GM19238 (cell line): ENCODE measurements around the gene CHD9NB.
"Not testable (repeated sequence)": the region's sequence is repeated elsewhere in the genome, so short reads cannot be mapped to it uniquely, and the experiment has no call there.

Experiments
- DNase-seq: peaks from one replicate; pipeline ENCODE4 v3.0.0; 2011; ENCODE audit warnings: low spot score; ENCODE audit not compliant: insufficient read length

Gene CHD9NB

DNA sequence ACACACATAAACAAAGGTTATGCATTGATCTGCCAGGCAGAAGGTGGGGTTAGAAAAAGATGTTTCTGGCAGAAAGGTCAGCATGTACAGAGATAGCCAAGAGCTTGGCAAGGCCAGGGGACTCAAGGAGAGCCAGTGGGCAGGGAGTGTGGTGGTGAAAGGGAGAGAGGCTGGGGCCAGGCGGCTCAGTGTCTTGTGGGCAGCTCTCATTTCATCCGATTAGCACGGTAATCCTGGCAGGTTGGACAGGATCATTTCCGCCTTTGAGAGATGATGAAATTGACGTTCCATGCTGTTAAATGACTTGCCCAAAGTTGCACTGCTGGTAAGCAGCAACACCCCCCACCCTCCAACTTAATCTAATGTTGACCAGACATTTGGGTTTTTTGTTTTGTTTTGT lies 5.7 kb upstream of the CHD9NB start:
- DNase-seq: no peak

DNA sequence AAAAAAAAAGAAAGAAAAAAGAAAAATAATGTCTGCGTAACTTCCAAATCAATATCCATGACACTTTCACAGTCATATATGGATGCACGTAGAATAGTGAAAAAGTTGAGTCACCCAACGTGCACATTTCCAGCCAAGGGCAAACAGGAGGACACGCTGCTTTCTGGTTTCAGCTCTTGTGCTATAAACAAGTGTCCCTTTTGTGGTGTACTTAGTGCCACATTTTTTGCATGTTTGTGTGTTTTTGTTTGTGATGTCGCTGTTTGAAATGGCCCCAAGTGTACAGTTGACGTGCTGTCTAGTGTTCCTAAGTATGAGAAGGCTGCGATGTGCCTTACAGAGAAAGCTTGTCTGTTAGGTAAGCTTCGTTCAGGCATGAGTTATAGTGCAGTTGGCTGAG lies 5.0 kb upstream of the CHD9NB start:
- no peak for DNase-seq

GRCh38 chr16:53056392-53056881 lies 3.7 kb upstream of the CHD9NB start:
- no peak for DNase-seq

DNA sequence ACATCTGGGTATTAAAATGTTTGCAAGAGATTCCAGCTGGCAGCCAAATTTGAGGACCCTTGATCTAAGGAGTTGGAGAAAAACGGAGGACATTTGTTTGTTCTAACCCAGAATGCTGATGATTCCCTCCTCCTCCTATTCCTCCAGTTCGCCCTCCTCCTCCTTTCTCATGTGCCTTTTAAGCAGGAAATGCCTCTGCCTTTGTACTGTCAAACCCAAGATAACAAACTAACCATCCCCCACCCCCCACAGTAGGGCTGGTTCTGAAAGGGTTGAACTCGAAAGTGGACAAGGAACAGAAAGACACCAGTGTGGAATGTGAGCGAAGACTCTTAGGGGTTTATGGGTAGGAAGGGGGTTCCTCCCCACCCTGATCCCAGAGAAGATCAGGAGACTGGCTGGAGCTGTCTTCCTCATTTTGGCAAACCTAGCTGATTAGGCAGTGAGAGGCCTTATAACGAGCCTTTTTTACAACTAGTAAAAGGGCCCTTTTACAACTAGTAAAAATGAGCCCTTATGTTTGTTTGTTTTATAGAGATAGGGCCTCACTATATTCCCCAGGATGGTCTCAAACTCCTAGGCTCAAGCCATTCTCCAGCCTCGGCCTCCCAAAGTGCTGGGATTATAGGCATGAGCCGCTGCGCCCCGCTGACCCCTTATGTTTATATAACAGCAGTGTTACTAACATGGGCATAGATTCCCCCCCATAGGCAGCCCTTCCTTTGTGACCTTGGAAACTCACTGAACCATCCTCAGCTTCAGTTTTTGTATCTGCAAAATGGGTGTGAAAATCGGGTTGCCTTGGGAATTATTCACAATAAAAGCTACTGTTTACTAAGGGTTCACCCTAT lies 3.1 kb upstream of the CHD9NB start:
- DNase-seq: no peak

DNA sequence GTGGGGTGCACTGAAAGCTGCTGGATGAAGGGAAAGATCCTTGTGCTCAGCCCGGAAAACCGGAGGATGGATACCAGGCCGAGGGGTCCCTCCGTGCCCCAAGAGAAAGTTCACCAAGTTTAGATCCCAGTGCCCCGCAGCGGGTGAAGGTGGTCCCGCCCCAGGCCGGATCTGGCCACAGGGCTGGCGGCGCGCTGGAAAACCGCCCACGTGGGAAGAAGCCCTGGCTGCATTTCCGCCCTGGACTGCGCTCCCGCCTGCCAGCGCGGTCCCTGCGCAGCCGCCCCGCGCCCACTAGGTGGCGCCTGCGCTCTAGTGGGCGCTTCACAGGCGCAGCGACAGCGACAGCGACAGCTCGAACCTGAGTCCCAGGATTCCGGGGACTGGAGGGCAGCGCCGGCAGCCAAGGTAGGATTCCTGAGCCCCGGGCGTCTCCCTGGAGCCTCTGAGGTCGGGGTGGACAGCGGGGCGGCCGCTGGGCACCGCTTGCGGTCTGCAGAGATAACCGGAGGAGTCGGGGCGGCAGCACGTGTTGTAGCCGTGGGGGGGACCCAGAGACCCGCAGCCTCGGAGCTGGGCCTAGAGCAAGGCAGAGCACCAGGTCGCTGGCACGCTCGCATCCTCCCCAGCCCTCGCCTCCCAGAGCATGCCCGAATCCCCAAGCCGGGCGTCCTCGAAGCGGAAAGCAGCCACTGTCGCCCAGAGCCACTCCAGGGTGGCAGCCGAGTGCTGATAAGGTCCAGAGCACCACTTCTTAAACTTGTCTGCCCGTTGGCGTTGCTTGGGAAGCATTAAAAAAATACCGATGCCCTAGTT lies 2.2 kb upstream of the CHD9NB start, which contains the start of gene CHD9:
Gene CHD9 (plus strand): TSS at position 322 of the 816 bp plus-strand sequence. CDS start 101,099 bp downstream, outside the sequence.
- peak; percentile 84 for DNase-seq

- DNase-seq: no peak
Observed at GRCh38 chr16:53053967-53054669, 1.4 kb upstream of the CHD9NB start.

GRCh38 chr16:53051255-53051654 lies 1.4 kb downstream of the CHD9NB start:
- DNase-seq: not testable (repeated sequence)

DNA sequence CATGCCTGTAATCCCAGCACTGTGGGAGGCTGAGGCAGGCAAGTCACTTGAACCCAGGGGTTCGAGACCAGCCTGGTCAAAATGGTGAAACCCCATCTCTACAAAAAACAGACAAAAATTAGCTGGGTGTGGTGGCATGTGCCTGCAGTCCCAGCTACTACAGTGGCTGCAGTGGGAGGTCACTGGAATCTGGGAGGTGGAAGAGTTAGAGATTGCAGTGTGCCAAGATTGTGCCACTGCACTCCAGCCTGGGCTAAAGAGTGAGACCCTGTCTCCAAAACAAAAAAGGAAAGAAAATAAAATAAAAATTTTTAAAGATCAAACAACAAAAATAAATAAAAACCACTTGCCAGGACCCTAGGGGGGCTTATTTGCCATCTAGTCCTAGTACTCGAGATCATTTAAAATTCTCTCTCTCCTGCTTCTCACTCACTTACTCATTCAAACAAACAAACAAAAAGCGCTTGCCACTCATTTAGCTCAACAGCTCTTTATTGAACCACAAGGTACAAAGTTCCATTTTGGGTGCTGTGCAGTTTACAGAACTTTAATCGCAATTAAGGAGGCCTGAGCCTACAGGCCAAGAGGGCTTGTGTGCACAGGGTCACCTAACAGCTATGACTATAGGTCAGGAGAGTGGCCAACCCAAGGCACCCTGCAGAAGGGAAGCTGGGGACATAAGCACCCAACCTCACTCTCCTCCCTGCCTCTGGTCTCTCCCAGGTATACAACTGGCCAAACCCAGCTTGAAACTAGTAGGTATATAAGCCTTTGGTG lies 4.4 kb downstream of the CHD9NB start:
- DNase-seq: no peak

GRCh38 chr16:53047515-53047914 lies 5.2 kb downstream of the CHD9NB start:
- not testable (repeated sequence) for DNase-seq

- no peak for DNase-seq
Observed at GRCh38 chr16:53045341-53046220, 7.1 kb downstream of the CHD9NB start.

DNA sequence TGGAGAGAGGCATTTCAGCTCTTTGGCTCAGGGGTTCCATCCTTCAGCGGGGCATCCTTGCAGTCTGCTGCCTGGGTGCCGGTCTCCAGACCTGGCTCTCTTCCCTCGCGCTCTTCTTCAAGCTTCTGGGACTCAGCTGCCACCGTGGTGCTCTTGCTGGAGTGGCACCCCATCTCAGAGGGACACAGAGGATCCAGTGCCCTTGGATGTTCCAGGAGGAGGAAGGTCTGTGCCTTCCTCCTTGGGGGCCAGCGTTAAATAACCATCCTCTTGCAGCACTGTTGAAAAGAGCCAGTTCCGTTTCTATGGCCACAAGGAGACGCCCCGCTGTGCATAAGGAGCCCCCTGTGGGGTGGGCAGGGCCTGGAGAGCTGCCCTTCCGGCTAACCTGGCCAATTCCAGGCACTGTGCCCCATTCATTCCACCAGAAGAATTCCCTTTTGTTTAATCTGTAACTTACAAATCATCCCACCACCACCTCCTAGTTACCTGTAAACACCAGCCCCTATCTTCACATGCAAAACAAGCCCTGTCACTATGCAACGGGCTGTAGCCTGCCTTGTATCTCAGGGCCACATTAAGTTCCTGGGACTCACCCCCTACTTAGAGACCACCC lies 8.6 kb downstream of the CHD9NB start:
- no peak for DNase-seq

DNA sequence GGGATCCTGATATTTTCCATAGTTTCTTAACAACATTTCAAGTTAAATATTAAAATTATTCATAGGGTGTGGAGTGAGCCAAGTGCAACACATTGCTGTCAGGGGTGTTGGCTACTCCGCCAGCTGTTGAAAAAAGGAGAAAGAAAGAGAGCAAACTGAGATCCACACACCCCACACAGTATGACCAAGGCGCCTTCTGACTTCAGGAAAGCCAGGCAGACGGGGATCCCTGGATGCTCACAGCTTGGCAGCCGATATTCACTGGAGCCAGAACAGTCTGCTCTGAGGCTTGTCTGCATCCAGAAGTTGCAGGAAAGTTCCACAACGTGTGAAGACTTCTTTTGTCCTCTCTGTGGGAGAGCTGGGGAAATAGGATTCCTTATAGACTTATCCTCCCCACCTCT lies 9.3 kb downstream of the CHD9NB start:
- DNase-seq: no peak

DNA sequence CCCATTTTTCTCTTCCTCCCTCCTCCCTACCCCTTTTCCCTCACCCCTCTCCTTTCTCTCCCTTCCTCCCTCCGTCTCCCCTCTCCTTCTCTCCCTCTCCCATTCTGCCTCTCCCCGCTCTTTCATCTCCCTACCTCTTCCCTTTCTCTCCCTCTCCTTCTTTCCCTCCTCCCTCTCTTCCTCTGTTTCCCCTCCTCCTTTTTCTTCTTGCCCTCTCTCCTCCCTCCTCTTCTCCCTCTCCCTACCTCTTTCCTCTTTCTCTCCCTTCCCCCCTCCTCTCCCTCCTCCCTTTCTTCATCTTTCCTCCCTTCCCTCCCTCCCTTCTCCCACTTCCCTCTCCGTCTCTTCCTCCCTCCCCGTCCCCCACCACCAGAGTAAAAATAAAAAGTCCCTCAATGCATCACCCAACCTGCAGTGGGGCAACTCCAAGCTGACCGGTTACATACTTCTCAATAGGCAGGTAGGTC lies 10.4 kb downstream of the CHD9NB start:
- no peak for DNase-seq

DNA sequence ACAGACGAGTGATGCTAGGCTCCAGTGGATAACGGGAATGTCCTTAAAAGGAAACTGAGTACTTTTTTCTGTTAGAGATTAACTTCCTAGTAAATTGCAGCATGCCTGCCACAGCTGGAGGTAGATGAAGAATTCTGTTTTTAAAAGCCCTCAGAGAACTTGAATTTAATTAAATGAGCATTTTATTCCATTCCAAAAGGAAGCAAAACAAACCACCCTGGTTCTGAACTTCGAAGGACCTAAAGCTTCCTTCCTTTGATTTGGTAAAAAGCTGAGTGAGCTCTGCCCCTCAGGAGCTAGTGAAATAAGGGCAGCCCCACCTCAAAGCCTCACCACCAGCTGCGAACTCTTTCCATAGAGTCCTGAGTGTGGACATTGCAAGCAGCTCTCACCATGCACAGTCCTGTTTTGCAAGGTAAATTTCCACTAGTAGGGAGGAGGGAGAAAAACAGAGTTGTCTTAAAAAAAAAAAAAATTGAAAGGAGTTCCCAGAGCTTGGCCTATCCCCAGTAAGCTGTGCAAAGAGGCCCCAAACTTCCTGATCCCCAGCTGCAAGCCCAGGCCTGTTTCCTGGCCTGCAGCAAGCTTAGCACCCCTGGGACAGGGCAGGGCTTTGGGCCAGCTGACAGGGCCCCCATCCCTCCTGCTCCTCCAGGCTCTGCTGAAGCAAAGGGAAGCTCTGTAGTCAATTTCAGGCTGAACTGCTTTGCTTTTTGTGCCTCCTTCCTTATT lies 11.2 kb downstream of the CHD9NB start:
- no peak for DNase-seq

GRCh38 chr16:53040788-53041187 lies 11.9 kb downstream of the CHD9NB start:
- no peak for DNase-seq

GRCh38 chr16:53036711-53037110 lies 16.0 kb downstream of the CHD9NB start:
- not testable (repeated sequence) for DNase-seq

DNA sequence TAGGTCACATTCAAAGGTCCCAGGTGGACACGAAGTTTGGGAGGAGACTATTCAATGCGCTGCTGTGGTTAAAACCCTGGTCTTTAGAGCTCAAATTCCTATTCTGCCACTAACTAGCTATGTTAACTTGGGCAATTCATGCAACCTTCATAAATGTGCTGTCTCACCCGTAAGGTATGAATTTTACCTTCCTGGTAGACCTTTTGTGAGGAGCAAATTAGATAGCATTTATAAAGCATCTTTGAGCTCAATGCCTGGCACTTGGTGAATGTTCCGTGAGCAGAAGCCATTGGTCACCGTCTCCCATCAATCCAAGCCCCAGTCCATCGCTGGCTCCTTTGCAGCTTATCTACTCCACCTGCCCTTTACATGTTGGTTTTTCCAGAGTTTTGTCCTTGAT lies 16.6 kb downstream of the CHD9NB start:
- no peak for DNase-seq

- no peak for DNase-seq
Observed at GRCh38 chr16:53035176-53035942, 17.3 kb downstream of the CHD9NB start.
